ENCODE measurements around the gene TMTC2.
"Not testable (repeated sequence)": the region's sequence is repeated elsewhere in the genome, so short reads cannot be mapped to it uniquely, and the experiment has no call there.

TMTC2 gene

GRCh38 chr12:83102499-83102898, 415.8 kb downstream of the TMTC2 start:
- peaks cover 2% of the 10 kb centered on the region for H3K9me3 ChIP-seq (ENCODE audit: low read length)
- H3K4me1 ChIP-seq (ENCODE audit: insufficient read depth, low read length), result no peaks in the 10 kb centered on the region
- no peak overlapping the region for H3K4me3 ChIP-seq (ENCODE audit: low read length)
- peaks cover 5% of the 10 kb centered on the region for H3K36me3 ChIP-seq (ENCODE audit: insufficient read depth, low read length)
- H2AFZ ChIP-seq (ENCODE audit: low read depth, low read length), result no peak overlapping the region
- no peaks in the 10 kb centered on the region for H3K27me3 ChIP-seq (ENCODE audit: insufficient read depth, low read length)

GRCh38 chr12:83106873-83107272, 420.2 kb downstream of the TMTC2 start:
- H3K27me3 ChIP-seq (ENCODE audit: insufficient read depth, low read length), result no peaks in the 10 kb centered on the region
- peaks cover 2% of the 10 kb centered on the region for H3K9me3 ChIP-seq (ENCODE audit: low read length)
- H3K4me1 ChIP-seq (ENCODE audit: insufficient read depth, low read length), result no peaks in the 10 kb centered on the region
- peaks cover 5% of the 10 kb centered on the region for H3K36me3 ChIP-seq (ENCODE audit: insufficient read depth, low read length)
- H2AFZ ChIP-seq (ENCODE audit: low read depth, low read length), result no peak overlapping the region
- no peak overlapping the region for H3K4me3 ChIP-seq (ENCODE audit: low read length)

GRCh38 chr12:83110424-83110823, 423.7 kb downstream of the TMTC2 start:
- no peak overlapping the region for H2AFZ ChIP-seq (ENCODE audit: low read depth, low read length)
- H3K4me3 ChIP-seq (ENCODE audit: low read length), result no peak overlapping the region
- no peaks in the 10 kb centered on the region for H3K36me3 ChIP-seq (ENCODE audit: insufficient read depth, low read length)
- H3K9me3 ChIP-seq (ENCODE audit: low read length), result no peaks in the 10 kb centered on the region
- peaks cover 2% of the 10 kb centered on the region for H3K4me1 ChIP-seq (ENCODE audit: insufficient read depth, low read length)
- no peaks in the 10 kb centered on the region for H3K27me3 ChIP-seq (ENCODE audit: insufficient read depth, low read length)

- Histone ChIP-seq H3K4me1 (ENCODE audit: insufficient read depth, low read length) (peaks cover 2% of the 10 kb centered on the region), H3K4me3 (ENCODE audit: low read length) (no peak overlapping the region), H3K36me3 (ENCODE audit: insufficient read depth, low read length) (no peaks in the 10 kb centered on the region), H2AFZ (ENCODE audit: low read depth, low read length) (no peak overlapping the region), H3K9me3 (ENCODE audit: low read length) (no peaks in the 10 kb centered on the region), H3K27me3 (ENCODE audit: insufficient read depth, low read length) (no peaks in the 10 kb centered on the region)
These were observed 427.2 kb downstream of the TMTC2 start for GRCh38 chr12:83113945-83114344.

- H3K36me3 ChIP-seq (ENCODE audit: insufficient read depth, low read length), result no peaks in the 10 kb centered on the region
- H2AFZ ChIP-seq (ENCODE audit: low read depth, low read length), result no peak overlapping the region
- no peaks in the 10 kb centered on the region for H3K9me3 ChIP-seq (ENCODE audit: low read length)
- no peaks in the 10 kb centered on the region for H3K27me3 ChIP-seq (ENCODE audit: insufficient read depth, low read length)
- H3K4me3 ChIP-seq (ENCODE audit: low read length), result no peak overlapping the region
- H3K4me1 ChIP-seq (ENCODE audit: insufficient read depth, low read length), result peaks cover 2% of the 10 kb centered on the region
These were observed 428.3 kb downstream of the TMTC2 start for GRCh38 chr12:83114966-83115365.

GRCh38 chr12:83117926-83118325, 431.2 kb downstream of the TMTC2 start:
- H3K4me1 ChIP-seq (ENCODE audit: insufficient read depth, low read length); H3K4me3 ChIP-seq (ENCODE audit: low read length); H2AFZ ChIP-seq (ENCODE audit: low read depth, low read length); H3K27me3 ChIP-seq (ENCODE audit: insufficient read depth, low read length); H3K36me3 ChIP-seq (ENCODE audit: insufficient read depth, low read length); H3K9me3 ChIP-seq (ENCODE audit: low read length): not testable (repeated sequence)

- Histone ChIP-seq H3K27me3 (ENCODE audit: insufficient read depth, low read length) (no peaks in the 10 kb centered on the region), H3K36me3 (ENCODE audit: insufficient read depth, low read length) (no peaks in the 10 kb centered on the region), H3K4me1 (ENCODE audit: insufficient read depth, low read length) (no peaks in the 10 kb centered on the region), H3K4me3 (ENCODE audit: low read length) (no peak overlapping the region), H2AFZ (ENCODE audit: low read depth, low read length) (no peak overlapping the region), H3K9me3 (ENCODE audit: low read length) (no peaks in the 10 kb centered on the region)
These were observed 435.4 kb downstream of the TMTC2 start for GRCh38 chr12:83121897-83122622.

GRCh38 chr12:83122623-83122934, 435.9 kb downstream of the TMTC2 start:
- Histone ChIP-seq H3K4me3 (ENCODE audit: low read length) (no peak overlapping the region), H2AFZ (ENCODE audit: low read depth, low read length) (no peak overlapping the region), H3K4me1 (ENCODE audit: insufficient read depth, low read length) (no peaks in the 10 kb centered on the region), H3K36me3 (ENCODE audit: insufficient read depth, low read length) (no peaks in the 10 kb centered on the region), H3K9me3 (ENCODE audit: low read length) (no peaks in the 10 kb centered on the region), H3K27me3 (ENCODE audit: insufficient read depth, low read length) (no peaks in the 10 kb centered on the region)

- Histone ChIP-seq H3K4me1 (ENCODE audit: insufficient read depth, low read length) (no peaks in the 10 kb centered on the region), H3K36me3 (ENCODE audit: insufficient read depth, low read length) (no peaks in the 10 kb centered on the region), H3K4me3 (ENCODE audit: low read length) (no peak overlapping the region), H2AFZ (ENCODE audit: low read depth, low read length) (no peak overlapping the region), H3K9me3 (ENCODE audit: low read length) (no peaks in the 10 kb centered on the region), H3K27me3 (ENCODE audit: insufficient read depth, low read length) (no peaks in the 10 kb centered on the region)
These were observed 436.3 kb downstream of the TMTC2 start for GRCh38 chr12:83123039-83123438.

- Histone ChIP-seq H2AFZ (ENCODE audit: low read depth, low read length) (no peak overlapping the region), H3K27me3 (ENCODE audit: insufficient read depth, low read length) (no peaks in the 10 kb centered on the region), H3K9me3 (ENCODE audit: low read length) (no peaks in the 10 kb centered on the region), H3K4me1 (ENCODE audit: insufficient read depth, low read length) (no peaks in the 10 kb centered on the region), H3K4me3 (ENCODE audit: low read length) (no peak overlapping the region), H3K36me3 (ENCODE audit: insufficient read depth, low read length) (peaks cover 7% of the 10 kb centered on the region)
These were observed 441.8 kb downstream of the TMTC2 start for GRCh38 chr12:83128540-83128939.

GRCh38 chr12:83130178-83130577, 443.5 kb downstream of the TMTC2 start:
- H3K27me3 ChIP-seq (ENCODE audit: insufficient read depth, low read length), result no peaks in the 10 kb centered on the region
- H3K4me1 ChIP-seq (ENCODE audit: insufficient read depth, low read length), result no peaks in the 10 kb centered on the region
- no peak overlapping the region for H2AFZ ChIP-seq (ENCODE audit: low read depth, low read length)
- no peaks in the 10 kb centered on the region for H3K9me3 ChIP-seq (ENCODE audit: low read length)
- no peak overlapping the region for H3K4me3 ChIP-seq (ENCODE audit: low read length)
- H3K36me3 ChIP-seq (ENCODE audit: insufficient read depth, low read length), result peaks cover 8% of the 10 kb centered on the region

GRCh38 chr12:83132360-83132759, 445.7 kb downstream of the TMTC2 start:
- H3K4me3 ChIP-seq (ENCODE audit: low read length), result no peak overlapping the region
- H3K4me1 ChIP-seq (ENCODE audit: insufficient read depth, low read length), result peaks cover 8% of the 10 kb centered on the region
- no peaks in the 10 kb centered on the region for H3K9me3 ChIP-seq (ENCODE audit: low read length)
- H2AFZ ChIP-seq (ENCODE audit: low read depth, low read length), result no peak overlapping the region
- H3K36me3 ChIP-seq (ENCODE audit: insufficient read depth, low read length), result peaks cover 8% of the 10 kb centered on the region
- no peaks in the 10 kb centered on the region for H3K27me3 ChIP-seq (ENCODE audit: insufficient read depth, low read length)

- peaks cover 8% of the 10 kb centered on the region for H3K36me3 ChIP-seq (ENCODE audit: insufficient read depth, low read length)
- peaks cover 7% of the 10 kb centered on the region for H3K9me3 ChIP-seq (ENCODE audit: low read length)
- no peaks in the 10 kb centered on the region for H3K27me3 ChIP-seq (ENCODE audit: insufficient read depth, low read length)
- H2AFZ ChIP-seq (ENCODE audit: low read depth, low read length), result no peak overlapping the region
- no peak overlapping the region for H3K4me3 ChIP-seq (ENCODE audit: low read length)
- H3K4me1 ChIP-seq (ENCODE audit: insufficient read depth, low read length), result peaks cover 8% of the 10 kb centered on the region
These were observed 449.7 kb downstream of the TMTC2 start for GRCh38 chr12:83136411-83136810.

GRCh38 chr12:83140135-83140534, 453.4 kb downstream of the TMTC2 start:
- Histone ChIP-seq H3K4me1 (ENCODE audit: insufficient read depth, low read length) (peaks cover 8% of the 10 kb centered on the region), H3K27me3 (ENCODE audit: insufficient read depth, low read length) (no peaks in the 10 kb centered on the region), H3K36me3 (ENCODE audit: insufficient read depth, low read length) (no peaks in the 10 kb centered on the region), H2AFZ (ENCODE audit: low read depth, low read length) (no peak overlapping the region), H3K4me3 (ENCODE audit: low read length) (no peak overlapping the region), H3K9me3 (ENCODE audit: low read length) (peaks cover 7% of the 10 kb centered on the region)

Data from neuron (in vitro differentiated cells).